GM21526 (cell line): ENCODE measurements around the gene GALNT14.

ENCODE experiments used
- ATAC-seq: cut with Tn5 transposase; IDR thresholded peaks from one replicate; pipeline ENCODE4 v1.9.1; 2021; ENCODE audit warnings: moderate library complexity; ENCODE audit not compliant: unreplicated experiment, low FRiP score

GALNT14 gene

DNA sequence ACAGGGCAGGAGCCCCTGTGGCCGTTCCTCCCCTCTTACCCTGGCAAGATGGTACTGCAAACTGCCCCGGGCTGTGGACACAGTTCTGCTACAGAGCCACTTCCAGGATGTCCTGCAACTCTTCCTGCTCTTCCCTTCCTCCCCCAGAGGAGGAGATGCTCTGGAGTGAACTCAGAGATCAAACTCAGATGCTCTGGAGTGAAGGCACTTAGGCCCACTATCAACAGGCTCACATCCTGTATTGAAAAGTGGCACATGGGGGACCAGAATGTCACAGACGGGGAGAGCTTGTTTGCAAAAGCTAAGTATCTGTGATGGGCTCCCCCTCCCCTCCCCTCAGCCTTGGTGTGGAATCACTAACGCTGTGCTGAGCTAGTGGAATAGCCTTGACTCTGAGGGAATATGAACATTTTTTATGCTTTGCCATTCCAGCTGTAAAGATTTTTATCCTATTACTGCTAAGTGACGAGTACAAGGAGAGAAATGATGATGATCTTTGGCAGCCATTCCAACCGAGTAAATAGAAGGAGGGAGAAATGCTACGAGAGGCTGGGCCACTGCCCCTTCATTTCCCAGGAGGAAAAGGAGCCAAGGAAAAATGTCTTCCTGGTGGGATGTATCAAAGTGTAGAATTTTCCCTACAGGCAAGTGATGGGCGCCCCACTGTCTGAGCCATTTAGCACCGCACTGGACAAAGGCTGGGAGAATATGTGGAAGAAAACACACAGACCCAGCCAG lies 152.6 kb downstream of the GALNT14 start:
- ATAC-seq, result no peak

DNA sequence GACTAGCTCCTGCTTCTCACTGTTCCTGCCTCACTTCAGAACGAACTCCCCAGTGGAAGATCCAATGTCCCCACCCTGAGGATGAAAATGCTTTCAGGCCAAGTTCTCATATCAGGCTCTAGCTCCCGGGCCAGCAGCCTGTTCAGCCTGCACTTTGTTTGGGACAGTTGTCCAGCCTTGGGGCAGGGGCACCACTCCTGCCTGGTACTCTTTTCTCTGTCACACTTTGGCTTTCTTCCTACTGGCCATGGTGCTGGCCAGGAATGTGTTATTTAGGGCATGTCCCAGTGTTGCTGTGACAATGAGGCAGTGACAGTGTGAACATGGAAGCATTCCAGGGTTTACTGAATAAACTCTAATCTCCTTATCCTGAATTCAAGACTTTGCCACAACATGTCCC lies 154.1 kb downstream of the GALNT14 start:
- no peak for ATAC-seq

DNA sequence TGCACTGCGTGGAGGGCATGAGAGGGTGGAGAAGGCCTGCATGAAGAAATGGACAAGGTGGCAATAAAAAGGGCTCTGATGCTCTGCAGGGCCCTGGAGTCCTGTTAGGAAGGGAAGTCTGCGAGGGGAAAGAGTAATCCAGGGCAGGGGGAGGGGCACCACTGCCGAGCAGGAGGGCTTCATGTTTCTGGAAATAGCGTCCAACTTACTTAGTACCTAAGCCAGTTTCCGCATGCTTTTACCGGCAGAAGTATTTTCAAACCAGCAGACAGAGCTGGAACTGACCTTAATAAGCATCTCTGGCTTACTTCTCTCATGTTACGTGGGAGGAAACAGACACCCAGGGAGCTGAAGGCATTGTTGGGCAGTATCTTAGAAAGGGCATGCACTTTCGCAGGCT lies 156.7 kb downstream of the GALNT14 start:
- no peak for ATAC-seq

DNA sequence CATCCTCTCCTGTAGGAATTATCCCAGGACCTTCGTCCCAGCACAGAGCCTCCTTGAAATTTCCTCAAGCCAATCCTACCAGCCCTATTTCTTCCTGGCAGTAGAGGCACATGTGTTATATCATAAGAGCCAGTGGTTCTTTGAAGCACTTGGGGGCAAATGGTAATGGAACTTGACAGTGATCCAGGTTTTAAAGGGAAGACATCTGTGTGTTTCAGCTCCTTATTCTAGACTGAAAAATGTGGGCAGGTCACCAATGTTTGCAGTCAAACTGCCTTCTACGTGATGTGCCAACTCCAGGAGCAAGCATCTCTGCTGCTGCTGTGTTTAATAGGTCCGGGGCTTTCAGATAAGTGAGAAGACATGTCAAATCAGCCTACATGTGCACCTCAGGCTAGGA lies 157.1 kb downstream of the GALNT14 start:
- ATAC-seq, result no peak

DNA sequence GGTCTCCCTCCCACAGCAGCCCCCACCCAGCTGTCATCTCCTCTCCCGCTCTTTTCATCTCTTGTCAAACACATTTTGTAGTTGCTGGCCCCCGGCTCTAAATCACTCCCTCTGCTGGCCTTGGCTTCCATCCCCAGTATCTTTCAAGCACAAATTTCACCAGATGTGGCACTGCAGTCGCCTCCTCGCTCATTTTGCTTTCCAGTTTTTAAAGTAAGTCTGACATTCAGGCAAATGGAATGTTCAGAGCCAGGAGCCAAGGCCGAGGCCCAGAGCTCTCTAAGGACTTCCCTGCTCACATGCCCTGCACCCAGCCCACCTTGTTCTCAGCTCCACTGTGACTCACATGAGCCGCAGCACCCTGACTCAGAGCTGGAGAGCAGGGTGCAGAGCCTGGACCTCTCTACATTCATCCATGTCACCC lies 158.4 kb downstream of the GALNT14 start:
- no peak for ATAC-seq

DNA sequence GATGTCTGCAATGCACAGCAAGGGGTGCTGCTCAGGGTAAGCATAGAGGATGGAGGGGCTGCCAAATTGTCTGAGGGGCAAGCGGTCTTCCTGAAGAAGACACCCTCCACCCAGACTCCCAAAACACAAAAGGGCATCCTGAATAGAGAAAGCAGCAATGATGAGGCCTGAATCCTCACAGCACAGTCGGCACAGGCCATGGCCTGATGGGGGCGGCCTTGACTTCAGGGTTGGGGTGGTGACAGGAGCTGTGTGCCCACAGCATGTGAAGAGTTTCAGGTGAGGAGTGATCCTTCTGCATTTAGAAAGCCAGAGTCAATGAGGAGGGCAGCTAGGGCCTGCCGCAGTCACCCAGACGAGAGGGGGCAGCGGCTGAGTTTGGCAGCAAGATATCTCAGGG lies 159.4 kb downstream of the GALNT14 start:
- ATAC-seq, result no peak

DNA sequence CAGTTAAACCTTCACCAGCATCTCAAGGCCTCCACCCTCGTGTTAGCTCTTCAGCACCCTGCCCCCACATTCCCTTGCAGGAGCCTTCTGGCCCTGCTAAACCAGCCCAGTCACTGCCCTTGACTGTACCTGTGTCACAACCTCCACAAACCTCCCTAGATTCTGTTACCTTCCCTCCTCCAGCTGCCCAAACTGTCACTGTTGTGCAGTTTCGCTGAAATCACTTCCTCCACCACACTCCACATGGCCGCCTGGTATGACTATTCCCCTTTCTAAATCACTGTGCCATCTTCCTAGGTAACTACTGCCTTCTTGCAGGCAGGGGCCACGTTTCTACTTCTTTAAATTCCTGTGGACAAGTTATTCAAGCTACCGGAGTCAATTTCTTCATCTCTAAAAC lies 160.2 kb downstream of the GALNT14 start:
- no peak for ATAC-seq

DNA sequence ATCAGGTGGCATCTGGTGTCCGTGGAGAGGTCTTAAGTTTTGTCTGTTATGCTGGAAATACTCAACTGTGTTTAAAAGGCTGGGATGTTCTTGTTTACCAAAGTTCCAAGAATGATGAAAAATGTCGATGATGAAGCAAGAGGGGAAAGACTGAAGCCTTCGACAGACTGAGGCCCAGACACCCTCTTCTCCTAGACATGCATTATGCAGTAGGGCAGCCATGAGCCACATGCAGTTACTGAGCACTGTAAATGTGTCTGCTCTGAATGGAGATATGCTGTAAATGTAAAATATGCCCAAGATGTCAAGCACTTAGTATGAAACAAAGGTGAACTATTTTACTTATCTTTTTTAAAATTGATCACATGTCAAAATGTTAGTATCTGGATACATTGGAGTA lies 163.1 kb downstream of the GALNT14 start:
- no peak for ATAC-seq

DNA sequence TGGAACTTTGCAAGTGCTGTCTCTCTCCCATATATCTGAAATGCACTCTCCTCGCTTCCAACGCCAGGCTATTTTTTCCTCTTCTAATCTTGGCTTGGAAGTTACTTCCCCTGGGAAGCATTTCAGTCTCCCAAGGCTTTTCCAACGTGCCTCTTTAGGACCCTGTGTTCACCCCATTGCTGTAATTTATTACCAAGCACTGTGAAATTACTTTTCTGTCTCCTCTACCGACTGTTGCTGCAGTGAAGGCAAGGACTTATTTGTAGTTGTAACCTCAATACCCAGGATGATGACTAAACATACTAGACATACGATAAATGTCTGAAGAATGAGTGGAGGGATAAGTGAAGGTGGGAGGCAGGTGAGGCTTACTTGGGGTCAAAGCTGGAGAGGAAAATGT lies 163.7 kb downstream of the GALNT14 start:
- no peak for ATAC-seq

DNA sequence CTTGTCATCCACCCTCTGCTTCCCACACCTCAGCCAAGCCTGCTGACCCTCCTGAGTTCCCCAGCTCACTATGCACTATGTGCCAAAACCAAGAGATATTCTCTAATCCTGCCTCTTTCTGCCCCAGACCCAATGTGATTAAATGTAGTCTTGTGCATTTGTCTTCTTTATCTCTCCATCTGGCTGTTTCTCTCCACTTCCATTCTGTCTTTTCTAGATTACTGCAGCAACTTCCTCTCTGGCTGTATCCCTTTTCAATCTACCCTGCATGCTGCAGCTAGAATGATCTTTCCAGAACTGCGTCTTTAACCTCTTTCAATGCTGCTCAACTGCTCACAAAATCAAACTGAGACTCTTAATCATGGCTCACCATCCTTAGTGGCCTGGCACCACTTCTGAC lies 164.1 kb downstream of the GALNT14 start:
- no peak for ATAC-seq

DNA sequence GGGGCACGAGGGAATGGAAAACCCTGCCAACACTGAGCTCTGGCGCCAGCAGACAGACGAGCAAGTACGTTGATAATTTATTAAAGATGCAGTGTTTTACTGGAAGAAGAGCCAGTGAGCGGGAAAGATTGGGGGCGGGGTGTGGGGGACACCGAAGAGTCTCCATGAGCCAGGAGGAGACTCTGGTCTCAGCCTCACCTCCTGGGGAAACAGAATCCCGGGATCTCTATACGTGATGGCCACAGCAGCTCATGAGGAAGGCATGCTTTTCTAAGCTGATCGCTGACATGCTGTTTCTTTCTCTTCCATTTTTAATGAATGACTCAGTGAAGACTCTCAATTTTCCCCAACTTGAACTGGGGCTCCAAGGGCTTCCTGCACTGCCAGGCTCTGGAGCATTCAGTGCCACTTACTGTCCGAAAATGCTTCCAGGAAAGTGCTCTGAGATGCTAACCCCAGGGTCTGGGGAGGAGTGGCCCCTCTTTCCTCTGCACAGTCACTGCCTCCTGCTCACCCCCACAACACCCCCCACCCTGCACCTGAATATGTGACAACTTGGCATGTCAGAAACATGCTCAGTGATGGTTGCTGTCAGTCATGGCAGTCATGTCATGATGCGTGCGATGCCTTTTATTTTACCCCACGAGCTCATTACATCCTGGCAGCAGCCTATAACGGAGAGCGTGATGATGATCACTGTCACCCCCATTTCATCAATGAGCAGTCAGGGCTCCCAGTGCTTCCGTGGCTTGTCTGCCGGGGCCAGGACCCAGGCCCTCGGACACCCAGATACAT lies 166.8 kb downstream of the GALNT14 start:
- no peak for ATAC-seq

DNA sequence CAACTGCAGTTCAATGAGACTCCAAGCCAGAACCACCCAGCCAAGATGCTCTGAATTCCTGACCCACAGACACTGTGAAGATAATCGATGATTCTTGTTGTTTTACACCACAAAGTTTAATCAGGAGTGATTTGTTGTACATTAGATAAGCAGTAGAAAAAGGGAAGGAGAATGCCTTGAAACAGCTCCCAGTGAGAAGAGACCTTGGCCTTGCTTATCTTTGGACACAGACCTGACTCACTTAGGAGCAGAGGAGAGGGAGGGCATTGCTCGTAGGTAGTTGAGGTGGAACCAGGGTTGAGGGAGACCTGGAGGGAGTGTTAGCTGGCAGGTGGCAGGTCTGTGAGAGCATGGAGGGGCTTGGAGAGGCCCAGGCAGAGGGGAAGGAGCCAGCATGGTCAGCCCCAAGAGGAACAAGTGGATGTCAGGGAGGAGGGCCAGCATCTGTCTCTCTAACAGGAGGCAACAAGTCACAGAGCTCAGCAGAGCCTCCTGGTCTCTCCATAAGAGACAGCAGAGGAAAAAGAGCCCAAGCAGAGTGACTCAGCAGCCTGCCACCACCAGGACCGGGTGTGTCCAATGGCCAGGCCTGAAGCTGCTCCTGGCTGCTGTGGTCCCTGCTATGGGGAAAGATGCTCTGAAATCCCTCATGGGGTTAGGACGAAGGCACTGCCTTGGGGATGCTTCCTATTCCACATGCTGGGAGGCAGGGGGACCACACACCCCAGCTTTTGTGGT lies 169.4 kb downstream of the GALNT14 start:
- no peak for ATAC-seq

DNA sequence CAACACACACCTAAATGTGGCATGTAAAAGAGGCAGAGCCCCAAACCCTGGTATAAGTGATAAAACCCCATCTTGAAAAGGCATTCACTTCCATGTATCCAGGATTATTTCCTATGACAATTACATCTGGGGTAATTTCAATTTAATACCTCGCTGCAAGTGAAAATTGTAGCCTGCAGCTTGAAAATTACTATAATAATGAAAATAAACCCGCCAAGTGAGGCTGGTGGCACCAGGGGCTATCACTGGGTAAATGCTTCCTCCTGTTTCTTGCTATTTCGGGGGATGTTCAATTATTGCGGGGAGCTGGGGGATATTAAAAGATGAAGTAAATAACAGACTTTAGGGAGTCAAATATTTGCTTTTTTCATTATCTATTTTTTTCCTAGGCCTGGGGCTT lies 171.5 kb downstream of the GALNT14 start:
- no peak for ATAC-seq

DNA sequence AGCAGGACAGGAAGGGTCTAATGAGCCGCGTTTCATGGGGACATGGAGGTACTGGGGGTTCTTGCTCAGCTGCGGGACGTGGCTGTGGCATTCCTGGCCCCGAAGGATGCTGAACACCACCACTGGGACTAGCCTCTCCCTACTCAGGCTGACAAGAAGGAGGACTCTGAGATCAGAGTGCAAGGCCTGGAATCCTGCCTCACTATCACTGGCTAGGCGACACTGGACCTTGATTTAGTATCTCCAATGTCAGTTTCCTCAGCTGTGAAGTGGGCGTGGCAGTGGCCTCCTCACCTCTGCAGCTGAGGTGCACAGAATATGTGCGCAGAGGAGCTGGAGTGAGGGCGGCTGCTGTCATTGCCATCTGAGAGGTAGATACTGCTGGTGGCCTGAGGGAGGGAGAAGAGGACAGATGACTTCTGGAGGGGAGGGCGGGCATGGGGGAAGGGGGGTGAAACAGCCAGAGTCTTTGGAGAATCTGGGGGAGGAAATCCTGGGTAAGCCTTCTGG lies 173.2 kb downstream of the GALNT14 start:
- ATAC-seq, result no peak

DNA sequence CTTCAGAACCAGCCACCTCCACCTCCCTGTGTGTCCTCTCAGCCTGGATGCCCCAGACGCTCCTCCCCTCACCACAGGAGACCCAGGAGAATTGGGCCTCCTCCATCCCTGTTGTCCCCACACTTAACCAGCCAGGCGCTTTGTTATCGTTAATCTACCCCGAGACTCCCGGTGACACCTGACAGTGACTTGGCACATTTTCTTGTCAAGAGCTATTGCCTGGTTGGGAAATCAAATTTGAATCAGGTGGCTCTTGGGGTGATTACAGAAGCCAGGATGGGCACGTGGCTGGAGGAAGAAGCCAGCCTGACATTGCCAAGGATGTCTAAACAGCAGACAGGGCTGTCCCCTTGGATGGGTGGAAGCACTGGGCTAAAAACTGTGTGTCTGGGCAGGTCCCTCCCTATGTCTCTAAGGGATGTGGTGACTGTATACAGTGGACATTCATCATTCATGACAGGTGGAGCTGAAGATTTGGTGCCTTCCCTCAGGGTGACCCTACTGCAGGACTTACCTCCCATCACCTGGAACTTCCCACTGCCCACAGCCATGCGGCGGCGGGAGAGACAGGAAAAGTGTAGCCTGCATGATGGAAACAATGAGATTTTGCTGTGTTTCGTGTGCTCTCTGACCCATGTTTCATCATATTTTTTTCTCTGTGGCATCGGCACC lies 173.8 kb downstream of the GALNT14 start:
- no peak for ATAC-seq

DNA sequence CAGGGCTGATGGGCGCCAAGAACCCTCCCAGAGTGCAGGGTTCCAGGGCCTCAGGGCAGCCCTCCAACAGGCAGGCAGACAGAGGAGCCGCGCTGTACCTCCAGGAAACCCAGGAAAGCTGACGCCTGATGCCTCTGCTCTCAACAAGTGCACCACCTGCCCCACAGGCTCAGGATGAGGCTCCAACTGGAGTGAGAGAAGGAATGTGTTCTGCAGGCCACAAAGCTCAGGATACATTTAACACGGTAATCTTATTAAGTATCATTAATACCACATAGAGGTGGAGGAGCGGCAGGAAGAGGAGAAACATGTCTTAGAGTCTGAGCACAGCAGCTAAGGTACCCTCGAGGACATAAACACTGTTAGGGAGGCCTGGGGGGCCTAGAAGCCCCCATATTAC lies 175.1 kb downstream of the GALNT14 start:
- no peak for ATAC-seq

DNA sequence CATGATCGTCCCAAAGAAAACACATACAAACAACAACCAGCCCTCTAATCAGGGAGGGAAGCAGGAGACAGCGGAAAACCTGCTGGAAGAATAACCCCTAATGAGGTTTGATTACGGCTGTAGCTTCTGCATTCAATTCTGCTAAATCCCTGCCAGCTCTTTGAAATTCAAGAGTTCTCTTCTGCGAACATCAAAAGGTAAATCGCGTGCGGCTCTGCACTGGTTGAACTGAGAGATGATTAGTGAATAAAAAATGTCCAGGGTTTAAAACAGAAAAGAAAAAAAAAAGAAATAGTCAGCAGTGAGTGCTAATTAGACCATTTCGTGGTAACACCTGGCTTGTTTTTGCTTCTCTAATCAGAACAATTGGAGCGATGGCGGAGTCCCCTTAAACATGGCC lies 178.0 kb downstream of the GALNT14 start:
- ATAC-seq, result no peak

DNA sequence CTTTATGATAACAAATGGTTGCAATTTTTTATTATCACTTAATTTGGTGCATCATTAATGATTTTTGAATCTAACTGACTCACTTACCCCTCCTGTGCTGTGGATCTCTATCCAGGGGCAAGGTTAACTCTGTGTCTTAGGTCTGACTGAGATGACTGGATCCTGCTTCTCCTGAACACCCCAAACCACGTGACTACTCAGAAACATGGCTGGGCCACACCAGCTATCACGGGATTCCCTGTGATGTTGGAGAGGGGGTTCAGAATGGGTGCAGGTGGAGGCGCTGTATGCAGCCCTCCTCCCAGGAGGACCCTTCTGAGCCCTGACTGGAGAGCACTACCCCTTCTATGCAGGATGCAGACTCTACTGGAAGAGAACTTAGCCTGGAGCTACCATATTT lies 178.6 kb downstream of the GALNT14 start:
- no peak for ATAC-seq

DNA sequence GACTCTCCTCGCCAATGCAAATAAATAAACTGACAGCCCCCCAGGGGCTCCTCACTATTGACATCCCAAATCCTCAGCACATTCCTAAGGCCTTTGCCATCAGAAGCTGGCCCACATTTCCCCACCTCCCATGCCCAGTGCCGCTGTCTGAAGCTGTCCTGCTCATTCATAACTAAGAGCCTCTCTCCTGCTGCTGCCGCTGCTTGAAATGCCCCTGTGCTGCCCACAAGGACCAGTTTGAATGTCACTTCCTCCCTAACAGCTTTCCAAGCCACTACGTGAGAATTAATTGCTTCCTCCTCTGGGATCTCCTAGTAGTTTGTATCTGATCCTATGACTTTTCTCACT lies 179.3 kb downstream of the GALNT14 start:
- no peak for ATAC-seq

DNA sequence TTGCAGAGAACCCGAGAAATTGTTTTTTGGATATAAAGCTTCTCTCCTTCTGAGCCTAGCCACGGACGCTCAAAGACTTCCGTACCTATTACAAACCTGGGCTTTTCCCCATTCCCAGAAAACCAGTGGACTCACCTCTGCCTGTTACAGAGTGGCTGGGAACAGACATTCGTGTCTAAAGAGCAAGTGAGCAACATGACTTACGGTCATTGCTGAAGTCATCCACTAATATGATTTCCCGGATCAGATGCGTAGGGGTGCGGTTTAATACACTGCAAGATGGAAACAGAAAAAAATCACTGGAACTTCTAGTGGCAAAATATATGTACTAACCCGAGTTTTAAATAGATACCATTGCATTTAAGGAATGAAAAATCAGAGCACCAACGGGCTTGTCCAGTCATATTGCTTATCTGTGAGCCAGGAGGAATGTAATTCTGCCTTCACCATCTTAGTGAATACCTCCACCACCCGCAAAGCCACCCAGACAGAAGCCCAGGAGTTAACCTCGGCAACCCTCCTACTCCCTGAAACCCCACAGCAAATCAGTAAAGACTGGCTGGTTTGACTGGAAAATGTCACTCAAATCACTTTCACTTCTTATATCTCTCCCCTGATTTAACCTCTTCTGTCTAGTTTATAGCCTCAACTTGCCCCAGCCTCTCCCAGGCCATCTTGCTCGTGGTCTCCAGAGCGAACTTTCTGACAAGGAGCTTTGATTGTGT lies 179.9 kb downstream of the GALNT14 start:
- no peak for ATAC-seq
